ENCODE results near the gene DR1.

Gene DR1

GRCh38 chr1:93345633-93346420 lies at the start of gene DR1:
TSS of gene DR1 (plus strand) at chr1:93345907. CDS start at chr1:93346646, 739 bp downstream.
- DNase-seq = peak; percentile 90

- no peak for DNase-seq
Measured at GRCh38 chr1:93296555-93297154, 49.1 kb upstream of the DR1 start.

GRCh38 chr1:93301131-93301530 lies 44.6 kb upstream of the DR1 start:
- no peak for DNase-seq

GRCh38 chr1:93302078-93302477 lies 43.6 kb upstream of the DR1 start:
- DNase-seq = no peak

GRCh38 chr1:93304716-93305138 lies 41.0 kb upstream of the DR1 start:
- peak; percentile 36 to 62 for DNase-seq

GRCh38 chr1:93306920-93307319 lies 38.8 kb upstream of the DR1 start:
- no peak for DNase-seq

- no peak for DNase-seq
Measured at GRCh38 chr1:93313026-93313425, 32.7 kb upstream of the DR1 start.

- DNase-seq = no peak
Measured at GRCh38 chr1:93317207-93317606, 28.5 kb upstream of the DR1 start.

GRCh38 chr1:93317943-93318342 lies 27.8 kb upstream of the DR1 start:
- no peak for DNase-seq

- no peak for DNase-seq
Measured at GRCh38 chr1:93321720-93322119, 24.0 kb upstream of the DR1 start.

- no peak for DNase-seq
Measured at GRCh38 chr1:93322349-93322748, 23.4 kb upstream of the DR1 start.

GRCh38 chr1:93323185-93323820 lies 22.4 kb upstream of the DR1 start:
- DNase-seq = no peak

GRCh38 chr1:93324486-93325464 lies 20.9 kb upstream of the DR1 start:
- no peak for DNase-seq

- no peak for DNase-seq
Measured at GRCh38 chr1:93328809-93329760, 16.6 kb upstream of the DR1 start.

GRCh38 chr1:93330196-93330595 lies 15.5 kb upstream of the DR1 start:
- DNase-seq = no peak

- DNase-seq = no peak
Measured at GRCh38 chr1:93330617-93331016, 15.1 kb upstream of the DR1 start.

GRCh38 chr1:93331412-93331811 lies 14.3 kb upstream of the DR1 start:
- no peak for DNase-seq

GRCh38 chr1:93332368-93332767 lies 13.3 kb upstream of the DR1 start:
- DNase-seq = no peak

- DNase-seq = no peak
Measured at GRCh38 chr1:93338387-93339146, 7.1 kb upstream of the DR1 start.

GRCh38 chr1:93339171-93339697 lies 6.5 kb upstream of the DR1 start:
- DNase-seq = no peak

- no peak for DNase-seq
Measured at GRCh38 chr1:93340090-93340489, 5.6 kb upstream of the DR1 start.

Measured in activated CD4-positive, alpha-beta T cell treated with anti-CD3 and anti-CD28 coated beads for 4 hours (primary cell).